Lower leg skin (tissue), 4 donors: ENCODE measurements around the gene KRTAP10-3. TPM values are rescaled to one million over a fixed set of nuclear protein-coding genes. Genes with fewer than 3 reads are reported as not detected.
A peak's percentile ranks its signal among the peaks of the same experiment; 100 is the strongest.

ENCODE experiments used
- DNase-seq, 2 donors: peaks; one replicate each; pipeline ENCODE4 v3.0.0-alpha.2; 2019; ENCODE audit warnings: low spot score in 2 of 2
- H3K4me3 ChIP-seq: fragments of 200-600 bp; sonication (generic); 2 replicates; pipeline ENCODE4 v1.5.1; 2017; ENCODE audit warnings: mild to moderate bottlenecking, low read depth; ENCODE audit not compliant: poor library complexity, severe bottlenecking
- CTCF ChIP-seq, 3 donors: fragments of 450-650 bp; IDR thresholded peaks; one replicate each; pipeline ENCODE4 v1.5.1; 2016; ENCODE audit warnings: antibody characterized with exemption in 3 of 3, mild to moderate bottlenecking in 3 of 3, moderate library complexity in 2 of 3
- POLR2A ChIP-seq, 2 donors: fragments of 450-650 bp; IDR thresholded peaks; one replicate each; pipeline ENCODE4 v1.6.1; 2016 to 2017; ENCODE audit warnings: antibody characterized with exemption in 2 of 2, mild to moderate bottlenecking in 1 of 2, moderate library complexity in 1 of 2
- WGBS, 2 donors: methylation state at CpG; one replicate each; pipeline ENCODE4 v1.1.5; 2018; 5-methylcytosine and 5-hydroxymethylcytosine counted together
- intact Hi-C: fragments of 100-400 bp; cut with DNase I; formaldehyde crosslinking; loops from one replicate; pipeline ENCODE4 v1.15.0; 2023; ENCODE audit warnings: low total_unique reads
- total RNA-seq, 4 donors: library from RNA; depleted of rRNA; stranded (reverse); fragments of >200 nt; gene quantifications; one replicate each; pipeline ENCODE4 v1.1.0, GENCODE V29; 2016

The KRTAP10-3 gene
- total RNA-seq, 4 donors from 2014 or later = 4.8 TPM; not detected in 3

- peak in 1 of 2 donors; percentile 80 for DNase-seq
- intact Hi-C loops = no loop called here
- no peak overlapping the region for H3K4me3 ChIP-seq
- TF ChIP-seq POLR2A (IDR thresholded peaks at IDR 0.05) (no peak), CTCF (IDR thresholded peaks at IDR 0.05) (no peak)
- WGBS, 2 donors = 78 to 81% methylated on average over 20 of the region's 20 CpGs
These were observed 33.1 kb downstream of the KRTAP10-3 start for GRCh38 chr21:44525391-44526095.

- TF ChIP-seq CTCF (IDR thresholded peaks at IDR 0.05) = no peak
- peak in 1 of 2 donors; percentile 28 for DNase-seq
- intact Hi-C loops = no loop called here
- WGBS, 2 donors = 81 to 89% methylated on average over 2 of the region's 2 CpGs
- no peak overlapping the region for H3K4me3 ChIP-seq
These were observed 33.9 kb downstream of the KRTAP10-3 start for GRCh38 chr21:44524414-44525371.

GRCh38 chr21:44523567-44524413 is 34.8 kb downstream of the KRTAP10-3 start:
- DNase-seq = no peak
- intact Hi-C loops = no loop called here
- TF ChIP-seq POLR2A (IDR thresholded peaks at IDR 0.05) (no peak), CTCF (IDR thresholded peaks at IDR 0.05) (no peak)
- no peak overlapping the region for H3K4me3 ChIP-seq
- 89 to 94% methylated on average over 1 of the region's 1 CpG for WGBS, 2 donors

GRCh38 chr21:44522753-44523204 is 35.8 kb downstream of the KRTAP10-3 start:
- peak in 1 of 2 donors; percentile 66 for DNase-seq
- WGBS, 2 donors = 60% methylated on average over 1 of the region's 1 CpG; no CpG with 5 or more reads in 1 of the 2 donors
- TF ChIP-seq POLR2A (IDR thresholded peaks at IDR 0.05) (no peak), CTCF (IDR thresholded peaks at IDR 0.05) (no peak)
- H3K4me3 ChIP-seq = no peak overlapping the region
- intact Hi-C loops = no loop called here
